ENCODE results near the gene TEKTIP1.

Gene TEKTIP1

DNA sequence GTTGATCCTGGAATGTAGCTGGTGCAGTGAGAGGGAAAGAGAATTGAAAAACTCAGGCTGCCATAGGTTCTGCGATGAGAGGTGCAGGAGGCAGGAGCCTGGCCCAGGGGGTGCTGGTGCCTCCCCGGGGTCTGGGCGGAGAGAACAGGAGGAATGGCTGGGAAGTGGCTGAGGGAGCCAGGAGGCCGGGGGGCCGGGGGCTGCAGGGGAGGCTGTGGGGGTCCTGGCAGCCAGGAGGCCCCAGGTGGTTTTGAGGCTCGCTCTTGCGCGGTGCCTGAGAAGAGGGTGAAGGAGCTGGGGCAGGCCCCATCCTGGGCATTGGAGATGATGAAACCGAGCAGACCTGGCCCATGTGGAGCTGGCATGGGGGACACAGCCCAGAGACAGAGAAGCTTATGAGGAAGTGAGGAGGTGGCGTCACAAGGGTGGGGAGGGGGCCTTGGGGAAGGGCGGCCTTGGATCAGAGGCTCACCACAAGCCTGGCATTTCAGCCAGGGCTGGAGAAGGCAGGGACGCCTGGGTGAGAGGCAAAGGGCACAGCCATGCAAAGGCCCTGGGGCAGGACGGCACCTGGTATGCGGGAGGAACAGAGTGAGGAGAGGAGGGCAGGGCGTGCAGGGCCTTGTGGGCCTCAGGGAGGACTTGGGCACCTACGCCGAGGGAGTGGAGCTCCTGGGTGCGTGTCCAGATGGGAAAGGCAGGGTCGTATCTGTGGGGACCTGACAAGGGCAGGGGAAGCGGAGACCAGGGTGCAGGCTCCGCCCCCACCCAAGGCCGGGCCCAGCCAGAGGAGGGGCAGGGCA lies 1.3 kb upstream of the TEKTIP1 start:
- no peak for DNase-seq (ENCODE audit: low read depth, low spot score)

DNA sequence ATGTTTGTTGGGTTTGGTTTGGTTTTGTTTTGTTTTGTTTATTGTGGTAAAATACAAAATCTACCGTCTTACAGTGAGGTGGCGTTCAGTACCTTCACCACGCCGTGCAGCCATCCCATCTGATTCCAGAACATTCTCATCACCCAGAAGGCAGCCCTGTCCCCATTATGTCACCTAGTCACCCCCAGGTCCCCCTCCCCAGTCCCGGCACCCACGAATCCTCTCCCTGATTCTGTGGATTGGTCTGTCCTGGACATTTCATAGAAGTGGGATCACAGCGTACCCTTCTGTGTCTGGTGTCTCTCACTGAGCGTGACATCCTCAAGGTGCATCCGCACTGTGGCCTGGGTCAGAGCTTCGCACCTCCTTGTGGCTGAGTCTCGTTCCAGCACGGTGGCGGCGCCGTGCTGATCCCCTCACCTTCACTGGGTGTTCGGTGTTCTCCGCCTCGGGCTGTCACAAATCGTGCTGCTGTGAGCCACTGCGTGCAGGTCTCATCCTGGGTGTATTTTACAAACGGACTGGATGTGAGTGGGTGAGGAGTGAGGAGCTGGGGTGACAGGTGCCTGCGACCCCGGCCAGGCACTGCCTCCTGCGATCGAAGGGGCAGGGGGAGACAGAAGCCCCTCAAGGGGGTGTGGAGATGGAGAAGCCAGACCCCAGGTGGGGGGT lies 580 bp upstream of the TEKTIP1 start:
- no peak for DNase-seq (ENCODE audit: low read depth, low spot score)

DNA sequence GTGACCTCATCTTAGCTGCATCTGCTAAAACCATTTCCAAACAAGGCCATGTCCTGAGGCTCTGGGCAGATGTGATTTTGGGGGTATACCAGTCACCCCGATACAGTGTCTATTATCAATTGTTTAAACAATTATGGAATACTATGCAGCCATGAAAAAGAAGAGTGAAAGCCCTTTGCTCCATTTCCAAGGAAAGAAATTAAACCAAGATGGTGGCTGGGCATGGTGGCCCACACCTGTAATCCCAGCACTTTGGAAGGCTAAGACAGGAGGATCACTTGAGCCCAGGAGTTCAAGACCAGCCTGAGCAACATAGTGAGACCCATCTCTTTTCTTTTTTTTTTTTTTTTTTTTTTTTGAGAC lies 763 bp downstream of the TEKTIP1 start:
- no peak for DNase-seq (ENCODE audit: low read depth, low spot score)

DNA sequence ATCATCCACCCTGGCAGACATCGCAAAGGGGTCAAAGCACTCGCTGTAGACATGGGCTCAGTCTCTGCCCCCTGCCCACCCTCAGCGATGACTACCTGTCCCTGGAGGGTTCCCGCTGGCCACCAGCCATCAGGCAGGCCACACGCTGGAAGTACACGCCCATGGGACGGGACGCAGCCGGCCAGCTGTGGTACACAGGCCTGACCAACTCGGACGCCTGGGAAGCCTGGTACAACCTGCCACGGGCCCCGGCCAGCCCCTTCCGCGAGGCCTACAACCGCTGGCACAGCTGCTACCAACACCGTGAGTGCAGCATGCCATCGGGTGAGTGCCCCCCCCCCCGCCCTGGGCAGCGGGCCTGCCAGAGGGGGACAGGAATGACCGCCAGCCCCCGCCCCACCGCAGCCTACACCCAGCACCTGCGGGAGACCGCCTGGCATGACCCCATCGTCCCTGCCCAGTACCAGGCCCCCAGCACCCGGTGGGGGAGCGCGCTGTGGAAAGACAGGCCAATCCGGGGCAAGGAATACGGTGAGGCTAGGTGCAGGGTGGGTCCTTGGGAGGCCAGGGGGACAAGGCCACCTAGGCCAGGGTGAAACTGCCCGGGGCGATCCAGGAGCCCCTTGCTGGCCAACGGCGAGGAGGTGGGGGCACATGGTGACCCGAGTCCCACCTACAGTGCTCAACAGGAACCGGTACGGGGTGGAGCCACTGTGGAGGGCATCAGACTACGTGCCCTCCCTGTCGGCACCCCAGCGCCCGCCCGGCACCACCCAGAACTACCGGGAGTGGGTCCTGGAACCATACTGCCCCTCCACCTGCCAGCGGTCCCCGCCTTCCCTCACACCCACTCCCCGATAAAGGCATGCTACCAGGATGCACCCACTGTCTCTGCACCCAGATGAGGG lies 4.4 kb downstream of the TEKTIP1 start:
- no peak for DNase-seq (ENCODE audit: low read depth, low spot score)

DNA sequence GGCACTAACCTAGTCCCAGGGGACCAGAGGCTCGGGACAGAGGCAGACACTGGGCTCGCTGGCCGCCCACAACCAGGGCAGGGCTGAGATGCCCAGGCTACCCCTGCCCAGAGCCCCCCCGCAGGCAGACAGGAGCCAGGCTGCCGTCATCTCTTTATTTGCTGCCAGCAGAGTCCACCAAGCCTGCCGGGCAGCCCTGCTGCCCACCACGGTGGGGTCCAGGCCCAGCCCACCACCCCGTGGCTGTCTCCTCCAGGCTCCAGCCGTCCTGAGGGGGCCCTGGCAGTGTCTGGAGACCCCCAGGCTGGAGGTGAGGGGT lies 5.0 kb downstream of the TEKTIP1 start:
- DNase-seq (ENCODE audit: low read depth, low spot score), result no peak

DNA sequence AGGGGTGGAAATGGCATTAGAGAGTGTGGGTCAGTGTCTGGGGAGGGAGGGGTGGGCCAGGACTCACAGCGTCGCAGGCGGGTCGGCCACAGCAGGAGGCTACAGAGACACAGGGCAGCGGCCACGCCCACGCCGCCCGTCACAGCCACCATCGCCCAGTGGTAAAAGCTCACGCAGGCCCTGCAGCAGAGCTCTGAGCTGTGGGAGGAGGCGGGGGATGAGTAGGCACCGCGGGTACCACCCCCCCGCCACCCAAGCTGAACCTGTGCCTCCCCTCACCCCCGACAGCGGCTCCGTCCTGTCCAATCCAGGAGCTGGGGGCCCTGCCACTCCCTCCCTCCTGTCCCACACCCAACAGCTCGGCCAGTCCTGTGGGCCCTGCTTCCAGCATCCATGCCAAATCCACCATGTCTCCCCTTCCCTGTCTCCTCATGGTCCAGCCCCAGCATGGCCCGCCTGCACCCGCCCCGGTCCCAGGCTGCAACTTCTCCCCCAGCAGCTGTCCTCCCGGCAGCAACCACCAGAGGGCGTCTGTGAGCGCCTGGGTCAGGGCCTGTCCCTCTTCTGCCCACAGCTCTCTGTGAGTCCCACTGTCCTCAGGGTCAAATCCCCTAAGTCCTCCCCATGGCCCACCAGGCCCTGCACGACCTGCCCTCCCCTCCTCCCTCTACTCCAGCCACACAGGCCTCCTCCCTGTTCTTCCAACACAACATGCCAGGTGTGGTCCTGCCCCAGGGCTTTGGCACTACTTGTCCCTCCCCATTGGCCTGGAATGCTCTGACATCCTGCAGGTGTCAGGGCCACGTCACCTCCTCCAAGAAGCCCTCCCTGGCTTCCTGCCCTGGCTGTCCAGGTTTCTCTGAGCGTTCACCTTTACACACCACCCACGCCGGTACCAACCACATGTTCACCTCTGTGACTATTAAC lies 6.0 kb downstream of the TEKTIP1 start:
- DNase-seq (ENCODE audit: low read depth, low spot score), result peak; percentile 67

DNA sequence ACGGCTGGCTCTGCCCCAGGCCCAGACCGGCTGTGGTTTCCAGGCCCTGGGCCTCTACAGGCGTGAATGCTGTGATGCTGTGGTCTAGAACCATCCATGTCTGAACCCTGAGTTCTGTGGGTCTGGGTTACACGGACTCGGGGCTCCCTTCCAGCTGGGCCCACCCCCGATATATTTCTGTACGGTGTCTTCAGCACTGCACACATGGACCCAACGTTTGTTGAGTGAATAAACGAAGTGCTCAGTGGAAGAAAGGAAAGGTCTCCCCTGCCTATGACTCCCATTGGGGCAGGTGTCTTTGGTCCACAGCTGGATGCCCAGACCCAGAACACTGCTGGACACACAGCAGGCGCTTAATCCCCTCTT lies 6.7 kb downstream of the TEKTIP1 start:
- no peak for DNase-seq (ENCODE audit: low read depth, low spot score)

DNA sequence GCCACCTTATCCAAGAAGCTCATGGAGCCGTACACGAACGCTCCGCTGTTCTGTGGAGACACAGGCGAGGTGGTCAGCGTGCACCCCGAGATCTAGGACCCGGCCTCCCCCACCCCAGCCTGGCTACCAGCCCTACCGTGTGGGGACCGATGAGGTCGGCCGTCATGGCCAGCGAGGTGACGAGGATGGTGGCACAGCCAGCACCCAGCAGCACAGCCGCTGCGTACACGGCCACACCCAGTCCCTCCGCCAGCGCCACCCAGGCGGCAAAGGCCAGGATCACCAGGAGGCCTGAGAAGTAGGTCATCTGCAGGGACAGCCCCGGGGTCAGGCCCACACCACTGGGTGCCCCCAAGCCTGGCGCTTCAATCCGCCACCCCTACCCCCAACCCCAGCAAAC lies 7.1 kb downstream of the TEKTIP1 start:
- DNase-seq (ENCODE audit: low read depth, low spot score), result no peak

DNA sequence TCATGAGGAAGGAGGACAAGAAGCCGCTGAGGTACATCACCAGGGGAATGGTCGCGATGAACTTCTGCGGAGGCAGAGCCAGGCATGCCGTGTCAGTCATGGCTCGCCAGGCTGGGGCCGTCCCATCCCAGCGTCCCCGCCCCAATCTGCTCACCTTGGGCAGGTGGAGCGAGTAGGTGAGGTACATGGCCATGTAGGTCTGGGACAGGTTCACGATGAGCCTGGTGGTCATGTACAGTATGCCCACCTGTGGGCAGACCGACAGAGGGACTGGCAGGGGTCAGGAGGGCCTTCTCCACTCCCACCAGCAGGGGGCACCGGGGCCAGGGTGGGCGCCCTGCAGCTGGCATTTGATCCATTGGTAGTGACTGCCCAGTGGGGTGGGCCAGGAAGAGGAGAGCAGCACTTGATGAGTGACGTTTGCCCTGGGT lies 8.3 kb downstream of the TEKTIP1 start:
- no peak for DNase-seq (ENCODE audit: low read depth, low spot score)

DNA sequence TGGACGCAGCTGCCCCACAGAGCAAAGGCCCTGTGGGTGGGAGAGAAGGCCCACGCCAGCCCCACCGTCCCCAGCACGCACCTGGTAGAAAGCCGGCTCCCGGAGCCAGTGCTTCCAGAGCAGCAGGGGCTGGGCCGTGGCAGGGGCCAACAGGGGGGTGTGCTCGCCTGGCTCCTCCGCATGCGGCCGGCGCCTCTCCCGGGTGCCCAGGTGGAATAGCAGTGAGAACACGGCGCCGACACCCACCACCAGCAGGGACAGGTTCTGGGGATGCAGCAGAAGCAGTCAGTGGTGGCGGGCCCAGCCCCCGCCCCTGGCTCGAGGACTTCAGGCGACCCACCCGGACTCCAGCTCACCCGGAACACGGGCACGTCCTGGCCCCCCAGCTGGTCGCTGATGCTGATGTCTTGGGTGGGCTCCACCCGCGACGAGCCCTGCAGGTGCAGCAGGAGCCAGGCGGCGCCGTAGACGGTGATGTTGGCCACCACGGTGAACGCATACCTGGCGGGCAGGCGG lies 8.9 kb downstream of the TEKTIP1 start:
- no peak for DNase-seq (ENCODE audit: low read depth, low spot score)

DNA sequence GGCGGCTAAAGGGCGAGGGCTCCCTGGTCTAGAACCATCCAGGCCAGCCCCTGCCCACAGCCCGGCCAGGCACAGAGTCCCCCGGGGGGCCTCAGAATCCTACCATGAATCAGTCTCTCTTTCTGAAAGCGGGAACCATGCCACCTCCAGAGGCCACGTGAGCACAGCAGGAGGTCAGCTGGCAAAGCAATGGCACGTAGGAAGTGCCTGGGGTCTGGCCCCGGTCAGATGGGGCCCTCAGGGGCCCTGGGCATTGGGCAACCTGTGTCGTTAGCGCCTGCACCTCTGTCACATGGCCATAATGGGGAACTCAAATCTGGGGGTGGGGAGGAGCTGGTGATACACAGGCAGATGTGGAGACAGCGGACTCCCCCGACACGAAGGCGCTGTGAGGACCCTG lies 9.6 kb downstream of the TEKTIP1 start:
- no peak for DNase-seq (ENCODE audit: low read depth, low spot score)

DNA sequence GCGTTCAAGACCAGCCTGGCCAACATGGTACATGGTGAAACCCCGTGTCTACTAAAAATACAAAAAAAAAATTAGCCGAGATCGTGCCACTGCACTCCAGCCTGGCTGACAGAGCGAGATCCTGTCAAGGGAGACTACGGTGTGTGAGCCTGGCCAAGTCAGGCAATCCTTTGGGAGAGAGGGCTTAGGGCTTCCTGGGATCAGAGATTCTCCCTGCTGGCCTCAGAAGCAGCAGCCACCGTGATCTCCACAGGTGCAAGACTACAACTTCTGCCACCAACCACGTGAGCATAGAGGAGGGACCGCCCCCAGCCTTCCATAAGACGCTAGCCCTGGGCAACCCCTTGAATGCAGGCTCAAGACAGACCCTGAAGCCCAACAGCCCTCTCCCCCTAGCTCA lies 10.8 kb downstream of the TEKTIP1 start:
- no peak for DNase-seq (ENCODE audit: low read depth, low spot score)

DNA sequence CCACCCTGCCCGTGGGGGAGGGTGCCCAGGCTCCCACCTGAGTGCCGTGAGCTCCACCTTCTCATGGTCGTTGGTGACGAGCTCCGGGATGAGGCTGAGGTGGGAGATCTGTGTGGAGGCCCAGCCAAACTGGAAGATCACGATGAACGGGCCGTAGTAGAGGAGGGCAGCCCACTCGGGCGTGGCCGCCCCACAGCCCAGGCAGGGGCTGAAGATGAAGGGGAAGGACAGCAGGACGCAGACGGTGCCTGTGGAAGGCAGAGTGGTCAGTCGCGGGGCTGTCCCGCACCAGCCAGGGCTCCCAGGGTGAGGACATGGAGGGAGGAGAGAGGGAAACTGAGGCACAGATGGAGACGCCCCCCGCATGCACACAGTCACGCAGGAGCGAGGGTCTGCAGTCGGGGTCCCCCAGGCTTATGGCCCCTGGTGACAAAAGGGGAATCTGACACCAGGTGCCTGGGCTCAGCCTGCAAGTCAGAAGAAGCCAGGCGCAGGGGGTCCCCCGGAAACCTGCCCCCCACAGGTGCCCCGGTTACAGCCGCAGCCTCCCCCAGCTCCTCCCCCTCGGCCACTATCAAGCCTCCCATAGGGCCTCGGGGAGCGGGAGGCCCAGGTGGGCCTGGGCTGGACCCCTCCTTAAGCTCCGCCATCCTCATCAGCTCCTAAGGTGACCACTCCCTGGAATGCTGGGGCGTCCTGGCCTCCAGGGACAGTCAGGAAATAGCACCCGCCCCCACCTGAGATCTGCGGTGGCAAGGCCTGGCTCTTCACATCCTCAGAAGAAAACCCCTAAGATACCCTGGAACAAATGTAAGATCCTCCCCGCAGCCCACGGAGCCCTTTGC lies 12.2 kb downstream of the TEKTIP1 start:
- DNase-seq (ENCODE audit: low read depth, low spot score), result no peak

DNA sequence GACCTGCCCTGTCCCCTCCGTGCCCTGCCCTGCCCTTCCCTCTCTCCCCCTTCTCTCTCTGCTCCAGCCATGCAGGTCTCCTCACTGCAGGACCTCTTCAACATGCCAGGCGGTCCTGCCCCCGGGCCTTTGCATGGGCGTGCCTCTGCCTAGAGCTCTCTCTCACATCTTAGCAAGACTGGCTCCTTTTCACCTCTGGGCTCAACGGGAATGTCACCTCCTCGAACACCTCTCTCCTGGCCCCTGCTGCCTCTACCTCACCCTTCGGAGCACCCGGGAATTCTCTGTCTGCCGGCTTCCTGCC lies 12.8 kb downstream of the TEKTIP1 start:
- DNase-seq (ENCODE audit: low read depth, low spot score), result no peak

DNA sequence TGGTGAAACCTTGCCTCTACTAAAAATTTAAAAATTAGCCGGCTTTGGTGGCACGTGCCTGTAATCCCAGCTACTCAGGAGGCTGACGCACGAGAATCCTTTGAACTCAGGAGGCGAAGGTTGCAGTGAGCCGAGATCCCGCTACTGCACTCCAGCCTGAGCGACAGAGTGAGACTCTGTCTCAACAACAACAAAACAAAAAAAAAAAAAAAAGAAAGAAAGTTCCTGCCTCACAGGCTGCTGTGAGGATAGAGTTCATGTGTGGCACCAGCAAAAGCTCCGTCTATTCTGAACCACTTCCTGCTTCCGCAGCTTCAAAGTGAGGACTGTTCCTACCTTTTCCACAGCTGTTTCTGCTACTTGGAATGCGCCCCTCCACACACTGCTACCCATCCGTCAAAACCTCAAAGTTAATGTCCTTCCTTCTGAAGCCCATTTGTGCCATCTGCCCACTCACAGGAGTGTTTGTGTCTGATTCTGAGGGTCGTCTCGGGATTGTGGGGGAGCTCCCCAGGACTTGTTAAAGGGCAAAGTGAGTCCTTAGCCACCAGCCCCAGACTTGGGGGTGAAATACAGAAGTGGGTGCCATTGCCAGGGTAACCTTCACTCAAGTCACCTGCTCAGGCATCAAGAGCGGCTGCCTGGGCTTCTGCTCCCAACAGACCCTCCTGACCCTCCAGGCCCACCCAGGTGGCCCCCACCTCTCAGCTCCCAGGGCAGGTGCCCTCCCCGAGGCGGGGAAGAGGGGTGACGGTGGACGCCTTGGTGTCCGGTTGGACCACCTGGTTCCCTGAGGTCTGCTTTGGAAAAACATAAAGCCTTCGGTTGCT lies 15.5 kb downstream of the TEKTIP1 start:
- no peak for DNase-seq (ENCODE audit: low read depth, low spot score)

DNA sequence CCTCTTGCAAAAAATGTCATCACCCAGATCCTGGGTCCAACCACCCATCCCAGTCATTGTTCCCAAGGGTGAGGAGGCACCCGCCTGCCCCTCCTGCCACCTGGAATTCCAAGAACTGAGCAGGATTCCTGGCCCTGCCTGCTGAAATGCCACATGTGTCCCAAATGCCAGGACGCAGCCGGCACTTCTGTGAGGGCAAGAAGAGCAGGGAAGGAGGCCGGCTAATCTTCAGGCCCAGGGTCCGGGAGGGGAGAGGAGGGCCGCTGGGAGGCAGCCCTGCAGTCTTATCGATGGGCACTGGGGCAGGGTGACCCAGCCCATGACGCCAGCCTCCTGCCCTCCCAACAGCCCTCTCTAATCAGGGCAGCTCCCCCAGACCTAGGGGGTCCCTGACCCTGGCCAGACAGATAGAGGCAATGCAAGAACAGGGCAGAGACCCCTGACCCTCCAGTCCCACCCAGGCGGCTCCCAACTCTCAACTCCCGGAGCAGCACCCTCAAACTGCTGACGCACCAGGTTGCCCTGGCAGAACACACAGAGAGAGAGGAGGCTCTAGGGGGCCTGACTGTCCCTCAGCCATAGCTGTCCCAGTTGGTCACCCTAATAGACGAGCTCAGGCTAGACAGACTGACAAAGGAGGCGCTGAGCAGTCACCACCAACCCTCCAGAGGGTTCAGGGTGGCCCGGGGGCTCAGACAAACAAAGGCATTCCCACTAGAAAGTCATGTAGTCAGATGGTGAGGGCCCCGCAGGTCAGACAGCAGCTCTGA lies 16.9 kb downstream of the TEKTIP1 start:
- DNase-seq (ENCODE audit: low read depth, low spot score), result no peak

DNA sequence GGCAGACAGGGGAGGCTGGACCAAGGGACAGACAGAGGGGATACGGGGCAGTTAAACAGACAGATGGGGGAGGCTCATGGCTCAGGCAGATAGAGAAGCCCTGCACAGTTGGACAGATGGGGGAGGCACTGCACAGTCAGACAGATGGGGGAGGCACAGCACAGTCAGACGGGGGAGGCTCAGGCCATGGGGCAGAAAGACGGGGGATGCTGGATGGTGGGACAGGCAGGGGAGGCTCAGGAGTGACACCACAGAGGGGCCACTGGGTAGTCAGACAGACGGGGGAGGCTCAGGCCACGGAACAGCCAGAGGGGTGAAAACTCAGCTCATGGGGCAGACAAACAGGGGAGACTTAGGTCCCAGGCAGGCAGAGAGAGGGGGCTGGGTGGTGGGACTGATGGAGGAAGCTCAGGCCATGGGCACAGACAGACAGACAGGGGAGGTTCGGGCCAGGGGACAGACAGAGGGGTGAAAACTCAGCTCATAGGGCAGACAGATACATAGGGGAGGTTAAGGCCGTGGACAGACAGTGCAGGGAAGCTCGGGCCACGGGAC lies 17.5 kb downstream of the TEKTIP1 start:
- no peak for DNase-seq (ENCODE audit: low read depth, low spot score)

DNA sequence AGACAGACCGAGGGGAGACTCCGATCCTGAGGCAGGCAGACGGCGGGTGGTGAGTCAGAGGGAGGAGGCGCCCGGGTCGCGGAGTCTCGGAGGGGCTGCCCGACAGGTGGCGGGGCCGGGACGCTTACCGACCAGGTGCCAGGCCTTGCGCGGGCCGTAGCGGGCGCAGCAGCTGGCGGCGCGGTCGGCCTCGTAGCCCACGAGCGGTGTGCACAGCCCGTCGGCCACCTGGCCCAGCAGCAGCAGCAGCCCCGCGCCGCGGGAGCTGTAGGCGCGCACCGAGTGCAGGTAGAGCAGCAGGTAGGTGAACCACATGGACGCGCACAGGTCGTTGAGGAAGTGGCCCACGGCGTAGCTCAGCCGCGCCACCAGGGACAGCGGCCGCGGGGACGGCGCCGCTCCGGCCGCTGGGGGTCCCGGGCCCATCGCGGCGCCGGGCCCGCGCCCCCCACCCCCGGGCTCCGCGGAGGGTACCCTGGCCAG lies 18.0 kb downstream of the TEKTIP1 start:
- peak; percentile 50 for DNase-seq (ENCODE audit: low read depth, low spot score)
